CD4-positive, alpha-beta T cell treated with Interleukin-4 for 1 hour (primary cell): ENCODE data around the gene NTF3.

ENCODE experiments used
- DNase-seq, 2 donors: peaks; one replicate each; pipeline ENCODE4 v3.0.0-alpha.2; 2020 to 2022

The NTF3 gene

DNA sequence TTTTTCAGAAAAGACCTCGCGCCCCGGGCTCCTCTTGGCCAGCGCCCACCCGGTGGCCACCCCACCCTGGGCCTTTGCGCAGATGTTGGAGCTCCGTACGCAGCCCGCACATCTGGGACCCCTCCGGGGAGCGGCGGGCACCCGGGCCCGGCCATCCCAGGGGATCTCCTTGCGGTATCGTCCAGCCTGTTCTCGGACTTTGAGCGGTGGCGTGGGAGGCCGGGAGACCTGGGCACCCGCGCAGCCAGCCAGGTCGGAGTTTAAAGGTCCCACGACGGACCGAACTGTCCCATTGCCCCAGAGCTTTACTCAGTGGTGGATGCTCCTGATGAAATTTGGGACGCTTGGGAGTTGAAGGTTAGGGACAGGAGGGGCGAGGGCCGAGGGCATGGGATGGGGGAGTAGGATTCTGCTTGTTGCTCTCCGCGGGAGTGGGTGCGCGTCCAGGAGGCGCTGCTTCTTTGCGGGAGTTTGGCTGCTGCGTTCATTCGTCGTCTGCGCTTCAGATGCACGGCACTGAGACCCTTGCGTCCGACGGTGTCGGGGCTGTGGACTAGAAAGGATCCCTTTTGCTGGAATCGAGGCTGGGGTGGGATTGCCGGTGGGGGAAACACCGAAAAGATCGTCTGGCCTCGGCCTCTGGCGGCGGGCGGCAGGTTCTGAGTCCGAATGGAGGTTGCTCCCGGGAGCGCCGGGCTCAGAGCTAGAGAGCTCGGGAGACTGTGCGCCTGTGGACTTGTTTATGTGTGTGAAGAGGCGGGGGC, 1.4 kb downstream of the NTF3 start:
- DNase-seq = no peak

DNA sequence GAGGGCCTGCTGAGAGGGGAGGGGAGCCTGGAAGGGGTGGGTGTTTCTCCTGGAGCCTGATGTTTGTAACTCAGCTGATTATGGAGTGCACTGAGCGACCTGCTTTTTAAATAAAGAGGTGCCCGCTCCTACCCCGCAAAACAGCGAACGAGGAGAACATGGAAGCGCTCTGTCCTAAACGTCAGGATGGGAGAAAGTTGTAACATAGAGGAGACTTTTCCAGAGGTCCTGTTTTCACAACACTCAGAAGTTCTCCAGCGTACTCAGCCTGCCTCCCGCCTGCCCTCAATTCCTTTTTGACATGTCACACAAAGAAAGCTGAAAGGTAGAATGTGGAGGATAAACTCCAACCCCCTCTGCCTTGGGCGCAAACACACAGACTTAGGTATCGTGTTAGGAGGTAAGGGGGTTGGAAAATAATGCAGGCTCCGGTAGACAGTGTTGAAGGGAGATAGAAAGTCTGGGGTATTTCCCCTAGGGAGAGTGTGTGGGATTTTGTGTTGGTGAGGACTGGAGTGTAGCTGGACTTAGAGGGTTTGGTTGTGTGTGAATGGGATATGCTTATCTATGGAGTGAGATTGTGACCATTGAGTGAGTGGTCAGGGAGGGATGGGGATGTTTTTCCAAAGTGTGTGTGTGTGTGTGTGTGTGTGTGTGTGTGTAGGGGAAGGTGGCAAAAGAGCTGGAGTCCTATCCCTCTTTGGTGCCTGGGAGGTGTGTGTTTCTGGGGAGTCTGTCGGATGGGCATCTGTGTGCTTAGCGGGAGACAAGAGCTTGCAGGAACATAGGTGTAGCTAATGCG, 2.1 kb downstream of the NTF3 start:
- no peak for DNase-seq

DNA sequence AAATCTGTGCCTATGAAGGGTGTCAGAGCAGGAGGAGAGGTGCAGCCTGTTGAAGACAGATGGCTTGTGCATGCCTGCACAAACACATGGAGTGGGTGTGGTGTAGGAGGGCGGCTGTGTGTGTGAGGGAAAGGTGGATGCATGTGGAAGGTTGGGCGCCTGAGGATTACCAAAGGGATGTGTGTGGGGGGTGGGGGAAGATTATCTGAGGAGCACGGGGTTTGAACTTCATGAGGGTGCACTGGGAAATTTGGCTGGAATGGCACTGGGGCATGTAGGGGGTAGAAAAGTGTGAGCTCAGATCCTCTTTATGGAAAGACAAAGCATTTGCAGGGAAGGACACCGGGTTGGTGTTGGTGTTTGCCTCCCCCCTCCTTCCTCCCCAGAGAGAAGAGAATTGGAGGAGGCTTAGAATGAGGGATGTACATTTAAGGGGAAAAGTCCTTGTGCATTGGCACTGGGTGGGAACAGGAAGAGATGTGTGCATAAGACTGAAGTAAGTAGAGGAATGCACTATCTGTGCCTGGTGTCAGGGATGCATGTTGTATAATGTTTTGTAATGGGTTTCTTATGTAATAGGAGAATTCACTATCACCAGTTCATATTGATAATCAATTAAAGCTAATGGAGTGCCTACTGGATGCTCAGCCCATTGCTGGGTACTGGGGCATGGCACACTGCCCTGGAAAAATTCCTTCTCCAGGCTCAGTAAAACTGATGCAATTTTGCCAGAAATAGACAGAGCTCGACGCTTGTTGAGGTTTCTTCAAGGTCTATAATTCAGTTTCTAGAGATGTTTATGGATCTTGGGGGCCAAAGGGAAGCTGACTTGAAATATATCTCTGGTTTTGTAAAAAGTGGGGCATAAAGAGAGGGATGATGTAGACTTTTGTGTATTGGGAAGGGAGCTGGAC, 3.0 kb downstream of the NTF3 start:
- no peak for DNase-seq

DNA sequence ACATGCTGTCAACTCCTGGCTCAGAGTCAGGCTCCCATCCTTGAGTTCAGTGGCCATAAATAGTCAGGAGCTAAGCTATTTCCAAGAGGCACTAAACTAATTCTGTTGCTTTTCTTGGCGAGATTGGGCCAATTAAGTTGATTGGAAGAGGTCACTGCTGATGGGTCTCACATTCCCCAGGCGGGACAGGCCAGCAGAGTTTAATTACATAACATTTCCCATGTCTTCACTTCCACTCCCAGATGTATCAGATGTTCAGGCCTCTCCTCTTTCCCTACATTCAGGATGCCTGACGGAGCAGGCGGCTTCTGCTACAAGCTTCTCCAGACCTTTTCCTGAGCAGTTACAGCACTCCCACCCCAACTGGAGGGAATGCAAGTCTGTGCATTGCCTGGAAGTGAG, 5.3 kb downstream of the NTF3 start:
- no peak for DNase-seq

DNA sequence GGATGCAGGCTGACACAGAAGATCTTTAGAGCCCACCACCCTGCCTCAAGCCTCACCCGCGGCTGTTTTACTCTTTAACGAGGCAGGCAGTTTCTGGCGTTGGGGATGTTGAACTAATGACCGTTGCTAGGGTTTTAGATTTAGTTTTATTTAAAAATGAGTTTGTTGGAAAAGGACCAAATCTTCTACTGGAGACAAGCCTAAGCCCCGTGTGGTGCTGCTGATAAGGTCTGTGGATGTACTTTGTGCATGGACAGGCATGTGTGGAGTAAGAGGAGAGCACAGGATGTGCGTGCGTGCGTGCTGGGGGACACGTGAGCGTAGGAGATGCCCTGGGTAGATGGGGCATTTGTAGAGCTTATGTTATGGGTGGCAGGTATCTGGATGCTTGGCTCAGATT, 5.7 kb downstream of the NTF3 start:
- DNase-seq = no peak

DNA sequence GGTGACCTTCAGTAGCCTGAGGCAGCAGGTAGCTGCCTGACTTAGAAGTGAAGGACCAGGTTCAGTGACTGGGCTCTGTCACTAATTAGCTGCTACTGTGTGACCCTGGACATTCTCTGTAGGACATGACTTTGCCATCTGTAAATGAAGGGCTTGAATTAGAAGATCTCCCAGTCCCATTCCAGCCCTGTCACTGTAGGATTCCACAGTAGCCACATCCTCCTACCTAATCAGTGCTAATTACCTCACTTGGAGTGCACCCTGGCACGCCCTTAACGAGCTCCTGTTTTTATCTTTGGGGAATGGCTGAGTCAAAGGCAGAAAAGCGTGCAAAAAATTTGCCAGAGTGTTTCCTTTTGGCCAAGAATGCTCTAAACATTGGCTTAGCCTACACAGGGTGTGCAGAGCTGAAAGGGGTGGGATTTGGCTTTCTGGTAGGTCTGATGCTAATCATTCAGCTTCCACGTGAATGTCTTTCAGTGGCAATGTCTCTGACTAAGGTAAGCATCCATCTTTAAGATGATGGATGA, 6.8 kb downstream of the NTF3 start:
- no peak for DNase-seq

DNA sequence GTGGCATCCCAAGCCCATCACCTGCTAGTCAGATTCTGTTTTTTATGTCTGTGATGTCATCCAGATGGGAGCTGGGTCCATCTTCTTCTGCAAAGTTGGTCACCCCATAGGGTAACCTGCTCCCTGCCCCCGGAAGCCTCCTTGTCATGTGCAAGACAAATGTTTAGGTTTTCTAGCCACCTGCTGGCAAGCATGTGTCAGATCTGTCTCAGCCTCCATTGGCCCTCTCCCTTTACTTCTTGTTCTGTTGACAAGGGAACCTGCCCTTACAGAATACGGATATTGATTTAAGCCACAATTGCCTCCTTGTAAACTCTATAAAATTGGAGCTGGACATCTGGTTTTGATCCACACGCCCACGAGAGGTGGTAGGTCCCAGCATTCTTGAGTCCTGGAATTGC, 7.5 kb downstream of the NTF3 start:
- DNase-seq = no peak

DNA sequence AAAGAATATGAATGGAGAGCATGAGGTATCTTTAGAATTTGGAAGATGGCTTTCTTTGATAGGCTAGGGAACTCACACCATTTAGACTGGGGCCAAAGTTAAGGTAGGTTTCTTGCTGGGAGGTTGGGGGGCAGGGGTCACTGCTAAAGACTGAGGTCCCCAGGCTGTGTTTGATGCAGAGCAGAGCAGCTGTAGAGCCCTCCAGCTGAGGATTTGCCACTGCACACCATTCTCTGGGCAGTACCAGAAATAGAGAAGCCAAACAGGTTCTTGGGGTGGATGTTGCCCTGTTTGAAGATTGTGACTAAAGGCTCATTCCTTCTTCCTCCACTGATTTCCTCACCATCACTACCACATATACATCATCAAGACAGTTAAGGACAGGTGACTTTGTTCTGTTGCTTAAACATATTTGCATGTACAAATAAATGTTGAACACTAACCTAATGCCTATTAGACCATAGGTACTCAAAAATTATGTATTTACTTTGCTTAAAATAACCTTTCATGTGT, 7.9 kb downstream of the NTF3 start:
- no peak for DNase-seq

DNA sequence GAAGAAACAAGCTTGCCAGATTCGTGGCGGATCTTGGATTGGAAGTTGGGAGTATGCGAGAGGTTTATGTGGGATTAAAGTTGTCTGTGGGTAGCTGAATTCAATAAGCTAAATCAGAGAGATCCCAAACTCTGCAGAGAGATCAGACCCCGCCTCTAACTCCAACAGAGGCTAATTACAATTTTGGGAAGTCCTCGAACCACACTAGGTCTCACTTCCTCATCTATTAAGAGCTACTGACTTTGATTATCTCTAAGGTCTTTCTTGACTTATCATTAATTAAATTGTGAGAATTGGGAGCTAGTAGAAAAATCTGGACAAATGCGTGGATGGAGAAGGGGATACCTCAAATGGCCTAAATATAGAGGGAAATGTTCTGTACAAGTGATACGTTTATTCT, 9.1 kb downstream of the NTF3 start:
- no peak for DNase-seq

DNA sequence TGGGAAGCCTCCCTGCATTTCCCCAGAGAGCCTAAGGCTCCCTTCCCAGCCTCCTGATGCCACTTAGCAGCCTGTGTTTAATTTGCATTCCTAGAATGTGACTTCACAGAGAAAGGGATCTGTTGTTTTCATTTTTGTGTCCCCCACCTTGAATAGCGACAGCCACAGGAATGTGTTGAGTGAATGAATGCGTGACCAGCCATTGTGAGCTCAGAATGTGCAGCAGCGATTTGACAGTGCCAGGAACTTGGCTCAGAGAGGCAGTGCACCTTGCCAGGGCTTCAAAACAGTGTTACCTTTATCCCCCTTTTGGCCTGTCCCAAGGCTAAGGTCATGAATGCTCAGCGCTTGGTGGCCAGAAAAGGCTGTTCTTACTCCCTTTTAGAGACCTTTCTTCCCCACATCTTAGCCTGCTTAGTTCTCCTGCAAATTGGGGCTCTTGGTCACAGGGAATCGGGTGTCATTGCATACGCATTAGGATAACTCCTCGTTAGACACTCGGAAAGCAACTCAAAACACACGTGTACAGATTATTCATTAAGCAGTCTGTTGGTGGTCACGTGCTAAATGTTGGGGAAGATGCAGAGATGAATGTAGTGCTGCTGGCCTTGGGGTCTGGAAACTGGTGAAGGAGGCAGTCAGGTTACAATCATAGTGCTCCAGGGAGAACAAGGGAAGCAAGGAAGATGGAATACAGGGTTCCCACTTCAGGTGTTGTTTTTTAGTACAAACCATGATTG, 9.8 kb downstream of the NTF3 start:
- no peak for DNase-seq

DNA sequence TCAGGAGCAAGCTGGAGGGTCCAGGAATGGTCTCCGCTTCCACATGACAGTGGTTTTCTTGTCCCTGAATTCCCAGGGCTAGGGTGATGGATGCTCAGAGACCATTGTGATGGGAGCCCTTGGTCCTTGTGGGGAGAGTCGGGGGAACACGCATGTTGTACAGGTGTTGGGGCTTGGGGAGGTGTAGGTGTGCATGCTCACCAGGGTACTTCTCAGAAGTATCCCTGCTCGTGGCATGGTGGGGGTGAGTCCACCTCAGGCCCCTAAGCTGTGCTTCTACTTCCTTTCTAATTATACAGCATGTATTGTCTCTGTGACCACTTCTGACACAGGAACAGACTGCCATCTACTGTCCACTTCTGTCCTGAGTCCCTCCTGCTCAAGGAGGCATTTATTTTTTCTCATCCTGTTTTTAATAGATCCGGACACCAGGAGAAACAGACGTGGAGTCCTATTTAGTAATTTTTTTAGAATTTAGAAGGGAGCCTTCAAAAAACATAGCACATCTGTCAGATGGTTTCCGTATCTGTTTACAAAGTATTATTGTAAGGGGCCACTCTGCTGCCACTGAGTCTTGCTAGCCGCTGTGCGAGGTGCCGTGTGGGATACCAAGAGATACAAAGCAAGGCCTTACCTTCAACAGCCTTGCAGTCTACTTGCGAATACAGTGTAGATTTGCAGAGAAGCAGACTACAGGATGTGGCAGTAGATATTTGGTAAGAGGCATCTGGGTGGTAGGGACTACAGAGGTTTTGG, 10.5 kb downstream of the NTF3 start:
- no peak for DNase-seq

DNA sequence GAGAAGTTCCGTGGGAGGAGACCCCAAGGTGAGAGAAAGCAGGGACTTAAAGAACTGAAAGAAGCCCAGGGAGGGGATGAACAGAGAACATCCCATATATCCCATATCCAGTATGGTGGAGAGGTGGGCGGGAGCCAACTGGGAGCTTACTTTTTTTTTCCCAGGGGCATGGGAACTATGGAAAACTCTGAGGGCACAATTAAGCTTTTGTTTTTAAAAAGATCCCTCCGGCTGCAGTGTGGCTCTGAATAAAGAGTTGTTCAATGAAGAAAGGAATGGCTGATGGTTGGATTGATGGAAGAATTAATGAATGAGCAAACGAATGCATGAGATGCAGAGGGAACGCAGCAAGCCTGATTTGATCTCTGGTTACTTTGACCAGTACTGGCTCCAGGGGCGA, 12.6 kb downstream of the NTF3 start:
- DNase-seq = no peak

DNA sequence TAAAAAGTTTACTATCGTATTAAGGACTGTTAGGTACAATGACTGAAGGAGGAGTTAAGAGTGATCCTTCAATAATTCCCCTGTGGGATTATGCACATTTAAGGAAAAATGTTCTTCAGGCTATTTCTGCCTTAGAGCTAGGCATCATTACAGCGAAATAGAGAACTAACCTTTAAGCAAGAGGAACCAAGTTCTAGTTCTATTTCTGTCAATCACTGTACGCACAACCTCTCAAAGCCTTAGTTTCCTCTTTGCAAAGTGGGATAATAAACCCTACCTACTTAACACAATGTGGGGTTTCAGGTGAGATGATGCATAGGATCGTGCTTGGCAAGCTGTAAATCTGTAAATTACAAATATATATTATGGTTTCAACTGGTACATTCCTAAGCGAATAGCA, 15.4 kb downstream of the NTF3 start:
- DNase-seq = no peak

DNA sequence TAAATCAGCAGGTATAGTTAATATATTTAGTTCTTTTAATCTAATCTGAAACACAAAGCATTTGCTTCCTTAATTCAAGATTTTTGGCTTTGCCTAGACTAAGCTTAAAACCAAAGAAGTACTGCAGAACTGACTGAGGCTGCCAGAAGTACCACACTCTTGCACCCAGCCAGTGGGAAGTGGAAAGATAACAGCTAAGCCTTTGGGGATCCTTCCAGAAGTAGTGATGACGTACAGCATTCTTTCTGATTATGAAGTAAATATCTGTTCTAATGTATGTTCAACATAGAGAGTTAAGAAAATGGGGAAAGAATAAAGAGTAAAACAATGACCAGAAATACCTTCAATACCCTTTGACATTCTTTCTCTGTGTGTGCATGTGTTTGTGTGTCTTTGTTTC, 19.3 kb downstream of the NTF3 start:
- no peak for DNase-seq

DNA sequence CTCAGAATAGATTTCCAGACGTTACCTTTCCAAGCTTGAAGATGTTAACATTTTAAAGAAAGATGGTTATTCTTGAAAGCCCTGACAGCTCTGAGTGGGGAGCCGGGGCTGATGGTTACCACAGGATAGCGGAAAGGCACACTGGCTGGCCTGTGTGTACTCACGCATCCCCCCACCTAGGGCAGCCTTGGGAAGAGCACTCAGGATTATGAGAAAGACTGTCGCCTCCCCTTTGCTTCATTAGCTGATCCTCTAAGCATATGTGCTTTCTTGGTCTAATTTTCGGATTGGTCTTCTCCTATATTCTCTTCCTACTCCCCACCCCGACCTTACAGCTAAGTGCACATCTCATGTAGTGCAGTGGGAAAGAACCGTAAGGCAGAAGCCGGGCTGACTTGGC, 20.7 kb downstream of the NTF3 start:
- DNase-seq = no peak

DNA sequence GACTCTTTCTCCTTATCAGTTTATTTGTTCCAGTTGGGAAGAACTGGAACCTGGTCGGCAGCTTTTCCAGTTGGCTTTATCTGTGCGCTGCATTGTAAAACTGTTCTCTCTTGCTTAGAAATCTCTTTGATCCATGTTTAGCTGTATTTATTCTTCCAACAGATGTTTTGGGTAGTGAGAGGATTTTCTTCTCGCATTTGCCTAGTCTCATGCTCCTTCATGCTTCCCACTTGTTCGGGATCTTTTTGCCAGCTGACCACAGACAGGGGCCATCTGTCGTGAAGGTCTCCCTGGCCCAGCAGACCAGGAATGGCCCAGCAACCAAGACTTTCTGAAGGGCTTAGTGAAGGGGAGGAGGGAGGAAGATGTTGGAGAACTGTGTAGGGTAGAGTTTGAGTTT, 21.6 kb downstream of the NTF3 start:
- DNase-seq = no peak

DNA sequence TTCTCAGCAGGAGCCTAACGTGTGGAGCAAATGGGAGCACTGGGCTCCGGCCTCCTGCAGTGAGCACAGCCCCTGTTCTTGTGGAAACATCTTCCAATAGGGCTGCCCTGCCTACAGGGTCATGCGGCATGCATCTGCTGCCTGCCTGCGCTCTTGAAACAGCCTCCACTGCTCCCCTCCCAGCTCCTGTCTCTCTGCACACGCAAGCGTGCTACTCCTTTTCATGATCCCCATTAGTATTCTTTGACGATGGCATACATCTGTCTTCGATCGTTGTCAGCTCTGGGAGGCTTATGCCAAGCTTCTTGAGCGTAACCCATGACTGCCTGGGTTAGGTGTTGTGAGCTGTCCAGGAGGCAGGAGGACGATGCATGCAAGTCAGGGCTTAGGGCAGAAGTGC, 23.1 kb downstream of the NTF3 start:
- no peak for DNase-seq

DNA sequence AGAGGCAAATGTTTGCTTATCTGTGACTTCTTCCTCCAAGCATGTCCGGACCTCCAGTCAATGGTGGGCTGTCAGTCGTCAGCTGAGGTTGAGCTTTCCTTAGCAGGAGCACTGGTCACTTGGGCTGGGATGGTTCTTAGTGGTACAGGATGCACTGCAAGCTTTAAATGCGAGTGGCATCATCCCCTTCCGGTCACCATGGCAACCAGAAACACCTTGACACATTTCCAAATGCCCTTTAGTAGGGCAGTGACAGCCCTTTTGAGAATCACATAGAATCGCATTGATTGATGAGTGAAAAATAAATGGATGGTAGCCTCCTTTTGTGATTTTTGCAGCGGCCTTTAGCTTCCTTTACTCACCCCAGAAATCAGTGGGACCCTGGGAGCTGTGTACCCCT, 24.1 kb downstream of the NTF3 start:
- DNase-seq = no peak

DNA sequence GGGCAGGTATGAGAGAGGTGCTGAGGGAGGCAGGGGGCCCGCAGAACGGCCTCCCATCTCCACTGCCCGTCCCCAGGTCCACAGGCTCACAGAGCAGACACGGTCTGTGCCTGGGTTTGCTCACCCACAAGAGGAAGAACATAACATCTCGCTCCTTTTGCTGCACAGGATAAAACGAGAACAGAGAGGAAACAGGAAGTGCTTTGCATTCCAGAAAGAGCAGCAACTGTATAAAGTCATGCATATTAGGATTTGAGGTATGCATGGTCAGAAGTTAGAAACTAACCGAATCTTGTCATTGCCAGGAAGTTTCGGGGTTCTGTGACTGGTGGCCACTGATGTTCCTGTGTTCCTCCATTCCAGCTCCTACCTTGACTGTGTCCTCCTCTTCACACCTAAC, 25.0 kb downstream of the NTF3 start:
- no peak for DNase-seq

DNA sequence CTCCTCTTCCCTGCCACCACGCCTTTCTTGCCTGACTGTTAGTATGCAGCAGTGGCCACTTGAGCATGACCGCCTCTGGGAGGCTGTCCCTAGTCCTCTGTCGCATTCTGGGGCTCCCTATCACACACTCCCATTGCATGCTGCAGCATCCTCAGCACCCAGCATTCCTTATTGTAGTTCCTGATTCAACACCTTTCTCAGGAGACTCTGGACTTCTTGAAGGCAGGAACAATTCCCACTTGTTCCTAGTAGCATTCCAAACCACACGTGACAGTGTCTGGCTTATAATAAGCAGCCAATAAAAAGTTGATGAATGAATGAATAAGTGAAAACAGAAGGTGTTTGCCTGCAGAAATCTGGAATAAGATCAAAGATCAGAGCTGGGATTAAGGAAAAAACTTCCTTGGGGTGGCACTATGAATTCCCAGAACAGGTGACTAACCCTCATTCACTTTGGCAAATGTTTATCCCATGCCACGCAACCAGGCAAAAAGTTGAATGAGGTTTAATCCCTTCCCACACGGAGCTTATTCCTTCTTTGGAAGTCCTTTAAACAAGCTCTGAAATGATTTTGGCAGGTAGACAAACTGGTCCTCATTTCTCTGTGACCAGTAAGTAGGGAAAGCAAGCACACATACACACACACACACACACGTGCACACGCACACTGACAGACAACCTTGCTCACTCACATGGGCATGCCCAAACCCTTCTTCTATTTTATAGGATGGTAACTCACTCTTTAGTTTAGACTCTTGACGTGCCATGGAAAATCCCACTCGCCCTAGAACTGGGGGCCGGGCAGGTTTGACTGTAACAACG, 26.5 kb downstream of the NTF3 start:
- no peak for DNase-seq
